ENCODE measurements around the gene C3orf70. TPM values are rescaled to one million over a fixed set of nuclear protein-coding genes. Genes with fewer than 3 reads are reported as not detected.
A peak's percentile ranks its signal among the peaks of the same experiment; 100 is the strongest.

C3orf70 gene
- total RNA-seq, 2 experiments from 2014 or later = not detected

GRCh38 chr3:185162634-185163033, 9.8 kb upstream of the C3orf70 start:
- no peaks in the 10 kb centered on the region for H3K36me3 Mint-ChIP-seq
- POLR2A ChIA-PET = no interaction called here
- no peaks in the 10 kb centered on the region for H3K4me1 Mint-ChIP-seq
- H3K27ac Mint-ChIP-seq = no peak overlapping the region
- H3K27me3 Mint-ChIP-seq = peaks cover 17% of the 10 kb centered on the region
- ATAC-seq (ENCODE audit: low read depth) (no peak), DNase-seq (no peak)
- H3K4me3 Mint-ChIP-seq = no peak overlapping the region
- H3K9me3 Mint-ChIP-seq = no peaks in the 10 kb centered on the region

- H3K36me3 Mint-ChIP-seq = no peaks in the 10 kb centered on the region
- H3K4me1 Mint-ChIP-seq = no peaks in the 10 kb centered on the region
- no peak overlapping the region for H3K27ac Mint-ChIP-seq
- ATAC-seq (ENCODE audit: low read depth) = no peak
- H3K4me3 Mint-ChIP-seq = no peak overlapping the region
- peaks cover 17% of the 10 kb centered on the region for H3K27me3 Mint-ChIP-seq
- no peak for DNase-seq
- no peaks in the 10 kb centered on the region for H3K9me3 Mint-ChIP-seq
- POLR2A ChIA-PET = no interaction called here
Observed at GRCh38 chr3:185161761-185162160, 8.9 kb upstream of the C3orf70 start.

- POLR2A ChIA-PET = no interaction called here
- Mint-ChIP-seq H3K4me1 (peaks cover 2% of the 10 kb centered on the region), H3K36me3 (no peaks in the 10 kb centered on the region), H3K27me3 (peaks cover 19% of the 10 kb centered on the region), H3K27ac (no peak overlapping the region), H3K9me3 (no peaks in the 10 kb centered on the region), H3K4me3 (no peak overlapping the region)
- ATAC-seq (ENCODE audit: low read depth) (no peak), DNase-seq (no peak)
Observed at GRCh38 chr3:185157347-185157746, 4.5 kb upstream of the C3orf70 start.

- Mint-ChIP-seq H3K4me1 (peaks cover 4% of the 10 kb centered on the region), H3K4me3 (no peak overlapping the region), H3K36me3 (no peaks in the 10 kb centered on the region), H3K27me3 (peaks cover 34% of the 10 kb centered on the region), H3K27ac (no peak overlapping the region), H3K9me3 (no peaks in the 10 kb centered on the region)
- no peak for DNase-seq
- POLR2A ChIA-PET = no interaction called here
- no peak for ATAC-seq (ENCODE audit: low read depth)
Observed at GRCh38 chr3:185155678-185156077, 2.8 kb upstream of the C3orf70 start.

- peaks cover 4% of the 10 kb centered on the region for H3K4me1 Mint-ChIP-seq
- no peak overlapping the region for H3K4me3 Mint-ChIP-seq
- H3K27ac Mint-ChIP-seq = no peak overlapping the region
- no peaks in the 10 kb centered on the region for H3K36me3 Mint-ChIP-seq
- no peak for ATAC-seq (ENCODE audit: low read depth)
- no peak for DNase-seq
- peaks cover 42% of the 10 kb centered on the region for H3K27me3 Mint-ChIP-seq
- POLR2A ChIA-PET = no interaction called here
- no peaks in the 10 kb centered on the region for H3K9me3 Mint-ChIP-seq
Observed at GRCh38 chr3:185153861-185154629, 1.2 kb upstream of the C3orf70 start.

GRCh38 chr3:185153171-185153771, 411 bp upstream of the C3orf70 start:
- ATAC-seq (ENCODE audit: low read depth) (peak; percentile 29), DNase-seq (peak; percentile 47)
- Mint-ChIP-seq H3K4me3 (peak overlapping the region; percentile 79), H3K27me3 (peaks cover 40% of the 10 kb centered on the region), H3K27ac (peak overlapping the region; percentile 62), H3K4me1 (peaks cover 4% of the 10 kb centered on the region), H3K9me3 (no peaks in the 10 kb centered on the region), H3K36me3 (no peaks in the 10 kb centered on the region)
- POLR2A ChIA-PET = no interaction called here

- no peaks in the 10 kb centered on the region for H3K36me3 Mint-ChIP-seq
Observed at GRCh38 chr3:185151964-185152409, 873 bp downstream of the C3orf70 start.

GRCh38 chr3:185151101-185151963, 1.5 kb downstream of the C3orf70 start:
- no peak for ATAC-seq (ENCODE audit: low read depth)
- Mint-ChIP-seq H3K4me1 (peaks cover 4% of the 10 kb centered on the region), H3K4me3 (no peak overlapping the region), H3K36me3 (no peaks in the 10 kb centered on the region), H3K27ac (no peak overlapping the region), H3K9me3 (no peaks in the 10 kb centered on the region), H3K27me3 (peaks cover 37% of the 10 kb centered on the region)
- no peak for DNase-seq
- POLR2A ChIA-PET = no interaction called here

More at GRCh38 chr3:185151964-185152409, 873 bp downstream of the C3orf70 start:
- no peak for DNase-seq
- Mint-ChIP-seq H3K9me3 (no peaks in the 10 kb centered on the region), H3K27me3 (peaks cover 37% of the 10 kb centered on the region), H3K4me1 (peaks cover 4% of the 10 kb centered on the region), H3K4me3 (peak overlapping the region; percentile 73), H3K27ac (no peak overlapping the region)
- ATAC-seq (ENCODE audit: low read depth) = no peak
- POLR2A ChIA-PET = interaction anchor here (0.6 kb wide), 1 partner anchor 668 kb away, joined by 5 read pairs; no protein-coding TSS in a partner anchor

GRCh38 chr3:185150561-185150960, 2.3 kb downstream of the C3orf70 start:
- no peak for DNase-seq
- Mint-ChIP-seq H3K27ac (no peak overlapping the region), H3K4me1 (peaks cover 4% of the 10 kb centered on the region), H3K36me3 (no peaks in the 10 kb centered on the region), H3K4me3 (no peak overlapping the region), H3K27me3 (peaks cover 40% of the 10 kb centered on the region), H3K9me3 (no peaks in the 10 kb centered on the region)
- POLR2A ChIA-PET = no interaction called here
- no peak for ATAC-seq (ENCODE audit: low read depth)

- peaks cover 40% of the 10 kb centered on the region for H3K27me3 Mint-ChIP-seq
- no peak overlapping the region for H3K4me3 Mint-ChIP-seq
- H3K4me1 Mint-ChIP-seq = peaks cover 4% of the 10 kb centered on the region
- POLR2A ChIA-PET = no interaction called here
- ATAC-seq (ENCODE audit: low read depth) (no peak), DNase-seq (no peak)
- no peak overlapping the region for H3K27ac Mint-ChIP-seq
- no peaks in the 10 kb centered on the region for H3K36me3 Mint-ChIP-seq
- H3K9me3 Mint-ChIP-seq = no peaks in the 10 kb centered on the region
Observed at GRCh38 chr3:185149591-185149990, 3.3 kb downstream of the C3orf70 start.

GRCh38 chr3:185145511-185145910, 7.3 kb downstream of the C3orf70 start:
- Mint-ChIP-seq H3K9me3 (no peaks in the 10 kb centered on the region), H3K4me1 (no peaks in the 10 kb centered on the region), H3K4me3 (no peak overlapping the region), H3K27ac (no peak overlapping the region), H3K27me3 (peaks cover 33% of the 10 kb centered on the region), H3K36me3 (no peaks in the 10 kb centered on the region)
- DNase-seq = no peak
- no peak for ATAC-seq (ENCODE audit: low read depth)
- POLR2A ChIA-PET = no interaction called here

GRCh38 chr3:185144784-185145183, 8.1 kb downstream of the C3orf70 start:
- H3K27me3 Mint-ChIP-seq = peaks cover 27% of the 10 kb centered on the region
- no peaks in the 10 kb centered on the region for H3K4me1 Mint-ChIP-seq
- H3K9me3 Mint-ChIP-seq = no peaks in the 10 kb centered on the region
- no peaks in the 10 kb centered on the region for H3K36me3 Mint-ChIP-seq
- H3K27ac Mint-ChIP-seq = no peak overlapping the region
- no peak overlapping the region for H3K4me3 Mint-ChIP-seq
- no peak for ATAC-seq (ENCODE audit: low read depth)
- DNase-seq = no peak
- POLR2A ChIA-PET = no interaction called here

GRCh38 chr3:185137821-185138220, 15.0 kb downstream of the C3orf70 start:
- no peaks in the 10 kb centered on the region for H3K36me3 Mint-ChIP-seq
- ATAC-seq (ENCODE audit: low read depth) (no peak), DNase-seq (no peak)
- H3K4me3 Mint-ChIP-seq = no peak overlapping the region
- no peaks in the 10 kb centered on the region for H3K4me1 Mint-ChIP-seq
- peaks cover 28% of the 10 kb centered on the region for H3K27me3 Mint-ChIP-seq
- H3K9me3 Mint-ChIP-seq = no peaks in the 10 kb centered on the region
- POLR2A ChIA-PET = no interaction called here
- H3K27ac Mint-ChIP-seq = no peak overlapping the region

Data from activated naive CD8-positive, alpha-beta T cell treated with anti-CD3 and anti-CD28 coated beads, Interleukin-2, amount 10 ng/mL, durations not matched to agents 7 days and 5 days (primary cell).